GM19455 (cell line): Measurements from ENCODE around the gene PAM16.
"Not testable (repeated sequence)": the region's sequence is repeated elsewhere in the genome, so short reads cannot be mapped to it uniquely, and the experiment has no call there.

Experiments
- ATAC-seq: cut with Tn5 transposase; IDR thresholded peaks from one replicate; pipeline ENCODE4 v1.9.1; 2021; ENCODE audit not compliant: unreplicated experiment

Gene PAM16

GRCh38 chr16:4354512-4355409, 3.6 kb upstream of the PAM16 start:
- ATAC-seq: no peak

DNA sequence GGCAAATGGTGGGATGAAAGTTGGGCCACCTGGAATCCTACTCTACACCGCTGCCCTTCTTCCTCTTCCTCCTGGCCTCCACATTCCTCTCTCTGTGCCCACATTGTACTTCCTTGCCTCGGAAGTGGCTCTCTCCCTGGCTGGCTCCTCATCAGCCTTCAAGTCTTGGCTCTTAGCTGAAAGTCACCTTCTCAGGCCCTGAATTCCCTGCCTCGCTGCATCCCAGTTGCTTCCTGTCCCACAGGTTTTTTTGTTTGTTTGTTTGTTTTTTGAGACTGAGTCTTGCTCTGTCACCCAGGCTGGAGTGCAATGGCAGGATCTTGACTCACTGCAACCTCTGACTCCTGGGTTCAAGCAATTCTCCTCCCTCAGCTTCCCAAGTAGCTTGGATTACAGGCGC, 2.6 kb upstream of the PAM16 start:
- ATAC-seq: no peak

- ATAC-seq: no peak
Measured at GRCh38 chr16:4352843-4353242, 1.7 kb upstream of the PAM16 start.

GRCh38 chr16:4351880-4352279, 759 bp upstream of the PAM16 start:
- ATAC-seq: no peak

DNA sequence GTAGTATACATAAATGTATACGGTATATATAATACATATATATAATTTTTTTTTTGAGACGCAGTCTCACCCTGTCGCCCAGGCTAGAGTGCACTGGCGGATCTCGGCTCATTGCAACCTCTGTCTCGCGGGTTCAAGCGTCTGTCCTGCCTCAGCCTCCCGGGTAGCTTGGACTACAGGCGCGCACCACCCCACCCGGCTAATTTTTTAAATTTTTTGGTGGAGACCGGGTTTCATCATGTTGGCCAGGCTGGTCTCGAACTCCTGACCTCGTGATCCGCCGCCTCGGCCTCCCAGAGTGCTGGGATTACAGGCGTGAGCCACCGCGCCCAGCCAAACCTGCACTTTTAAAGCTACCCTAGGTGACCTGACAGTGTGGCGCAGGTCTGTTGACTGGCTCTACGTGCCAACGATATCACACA, 745 bp downstream of the PAM16 start:
- peak; percentile 2 for ATAC-seq

- ATAC-seq: no peak
Measured at GRCh38 chr16:4349332-4349731, 1.8 kb downstream of the PAM16 start.

DNA sequence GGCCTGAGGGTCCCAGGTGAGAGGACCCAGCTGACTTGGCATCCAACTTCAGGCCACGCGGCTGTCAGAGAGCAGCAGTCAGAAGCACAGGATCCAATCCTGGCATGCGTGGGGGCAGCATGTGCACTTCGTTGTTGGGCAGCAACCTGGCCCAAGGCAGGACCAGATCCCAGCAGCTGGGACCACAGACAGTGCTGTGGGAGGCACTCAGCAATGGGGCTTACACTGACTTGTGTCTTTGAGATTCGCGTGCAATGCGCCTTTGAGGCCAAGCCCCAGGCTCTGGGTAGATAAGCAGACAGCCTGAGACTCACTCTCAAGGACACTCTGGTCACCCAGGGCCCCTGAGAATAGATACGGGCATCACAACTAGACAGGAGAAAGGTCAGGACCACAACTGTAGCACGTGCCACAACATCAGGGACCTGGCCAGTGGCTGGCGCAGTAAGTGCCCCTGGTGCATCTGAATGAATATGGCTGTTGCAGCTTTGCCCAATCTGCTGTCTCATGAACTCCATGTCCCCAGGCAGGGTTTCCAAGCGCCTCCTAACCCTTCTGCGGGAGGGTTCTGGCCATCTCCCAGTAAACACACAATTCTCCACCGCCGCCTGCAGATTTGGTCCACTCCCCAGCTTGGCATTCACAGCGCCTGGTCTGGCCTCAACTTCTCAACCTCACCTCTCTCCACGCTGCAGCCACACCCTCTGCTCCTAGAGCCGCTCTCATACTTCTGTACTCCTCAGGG, 3.2 kb downstream of the PAM16 start:
- ATAC-seq: no peak

DNA sequence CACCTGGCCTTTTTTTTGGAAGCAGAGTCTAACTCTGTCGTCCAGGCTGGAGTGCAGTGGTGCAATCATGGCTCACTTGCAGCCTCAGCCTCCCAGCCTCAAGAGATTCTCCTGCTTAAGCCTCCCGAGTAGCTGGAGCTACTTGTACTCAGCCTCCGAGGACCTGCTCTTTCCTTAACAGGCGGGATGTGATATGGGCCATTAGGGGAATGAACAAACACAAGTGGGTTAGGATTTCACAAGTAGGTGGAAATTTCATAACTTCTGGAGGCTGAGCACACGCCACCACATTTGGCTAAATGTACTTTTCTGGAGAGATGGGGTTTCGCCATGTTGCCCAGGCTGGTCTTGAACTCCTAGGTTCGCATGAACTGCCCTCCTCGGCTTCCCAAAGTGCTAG, 4.1 kb downstream of the PAM16 start:
- ATAC-seq: no peak

- ATAC-seq: no peak
Measured at GRCh38 chr16:4345836-4346781, 5.0 kb downstream of the PAM16 start.

DNA sequence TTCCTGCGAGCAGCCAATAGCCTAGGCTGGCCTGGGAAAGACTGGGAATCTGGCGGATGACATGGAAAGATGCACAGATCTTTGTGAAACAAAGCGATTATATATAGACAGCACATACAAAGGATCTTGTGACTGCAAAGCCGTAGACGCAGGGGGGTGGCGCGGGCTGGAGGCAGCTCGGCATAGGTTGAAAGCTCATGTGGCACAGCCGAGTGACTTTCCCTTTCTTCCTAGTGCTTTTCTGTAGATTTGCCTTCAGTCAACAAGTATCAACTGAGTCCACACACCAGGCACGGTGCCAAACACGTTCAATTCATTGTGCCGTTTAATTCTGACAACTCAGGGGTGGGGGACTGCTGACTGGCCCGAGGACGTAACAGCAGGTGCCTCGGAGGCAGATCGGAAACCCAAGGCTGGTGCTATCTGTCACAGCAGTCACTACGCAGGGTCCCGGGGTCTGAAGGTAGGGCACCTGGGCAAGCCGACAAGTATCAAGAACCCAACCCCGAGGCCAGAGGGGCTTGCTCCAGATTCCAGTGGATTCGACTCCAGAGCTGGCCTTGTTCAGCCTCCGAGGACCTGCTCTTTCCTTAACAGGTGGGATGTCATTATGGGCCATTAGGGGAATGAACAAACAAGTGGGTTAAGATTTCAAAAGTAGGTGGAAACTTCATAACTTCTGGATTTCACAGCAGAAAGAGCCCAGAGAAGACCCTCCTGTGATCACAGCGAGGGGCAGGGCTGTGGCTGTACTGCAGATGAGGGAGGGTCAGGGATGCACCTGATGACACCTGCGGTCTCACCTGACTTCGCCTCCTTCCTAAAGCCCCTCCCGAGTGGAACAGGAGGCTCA, 5.9 kb downstream of the PAM16 start:
- ATAC-seq: no peak

GRCh38 chr16:4344300-4344982, 6.7 kb downstream of the PAM16 start:
- not testable (repeated sequence) for ATAC-seq

DNA sequence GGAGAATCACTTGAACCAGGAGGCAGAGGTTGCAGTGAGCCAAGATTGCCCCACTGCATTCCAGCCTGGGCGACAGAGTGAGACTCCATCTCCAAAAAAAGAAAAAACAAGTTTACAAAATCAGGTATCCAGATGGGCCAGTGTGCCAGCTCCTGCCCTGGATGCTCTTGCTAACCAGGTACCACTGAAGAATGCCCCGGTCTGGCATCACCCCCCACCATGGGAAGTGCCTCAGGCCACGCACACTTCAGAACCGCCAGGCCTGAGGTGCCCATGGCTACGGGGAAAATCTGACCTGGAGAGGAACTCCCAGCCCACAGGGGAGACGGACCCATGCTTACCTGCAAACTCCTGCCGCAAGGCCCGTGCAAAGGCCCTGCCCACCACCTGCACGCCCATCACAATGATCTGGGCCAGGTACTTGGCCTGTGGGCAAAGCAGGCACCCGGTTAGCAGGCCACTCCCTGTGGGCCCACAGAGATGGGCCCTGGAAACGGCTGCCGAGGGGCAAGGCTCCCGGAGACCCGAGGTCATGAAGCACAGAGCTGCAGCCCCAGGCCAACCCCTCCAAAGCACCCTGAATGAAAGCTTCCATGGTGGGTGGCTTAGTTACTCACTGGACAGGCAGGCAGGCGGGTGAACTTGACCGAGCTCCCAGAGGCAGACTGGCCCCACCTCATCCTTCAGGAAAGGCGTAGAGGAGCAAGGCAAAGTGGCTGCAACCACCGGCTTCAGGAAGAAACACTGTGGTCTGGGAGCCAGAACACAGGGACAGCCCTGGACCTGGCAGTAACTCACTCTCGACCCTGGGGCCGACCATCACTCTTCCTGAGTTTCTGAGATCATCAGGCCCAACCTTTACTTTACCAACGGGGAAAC, 8.0 kb downstream of the PAM16 start:
- no peak for ATAC-seq

- no peak for ATAC-seq
Measured at GRCh38 chr16:4341250-4341649, 9.9 kb downstream of the PAM16 start.

DNA sequence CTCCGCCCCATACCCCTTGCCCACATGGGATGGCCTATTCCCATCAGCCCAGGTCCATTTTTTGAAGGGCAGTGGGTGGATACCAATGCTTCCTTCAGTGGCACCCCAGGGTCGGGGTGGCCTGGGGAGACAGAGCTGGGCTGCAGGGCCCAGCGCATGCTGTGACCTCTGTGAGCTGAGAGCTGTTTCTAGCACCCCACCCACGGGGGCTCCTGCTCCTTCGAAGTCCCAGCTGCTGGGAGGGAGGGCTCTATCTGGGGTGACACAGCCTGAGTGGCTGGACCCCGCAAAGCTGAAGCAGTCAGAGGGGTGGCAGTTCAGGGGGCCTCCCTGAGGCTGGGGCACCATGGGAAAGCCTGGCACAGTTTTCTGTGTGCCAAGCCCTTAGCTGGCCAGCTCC, 10.7 kb downstream of the PAM16 start:
- no peak for ATAC-seq

- no peak for ATAC-seq
Measured at GRCh38 chr16:4339909-4340308, 11.2 kb downstream of the PAM16 start.

GRCh38 chr16:4339455-4339854, 11.7 kb downstream of the PAM16 start:
- no peak for ATAC-seq

GRCh38 chr16:4338712-4339299, 12.3 kb downstream of the PAM16 start:
- no peak for ATAC-seq

DNA sequence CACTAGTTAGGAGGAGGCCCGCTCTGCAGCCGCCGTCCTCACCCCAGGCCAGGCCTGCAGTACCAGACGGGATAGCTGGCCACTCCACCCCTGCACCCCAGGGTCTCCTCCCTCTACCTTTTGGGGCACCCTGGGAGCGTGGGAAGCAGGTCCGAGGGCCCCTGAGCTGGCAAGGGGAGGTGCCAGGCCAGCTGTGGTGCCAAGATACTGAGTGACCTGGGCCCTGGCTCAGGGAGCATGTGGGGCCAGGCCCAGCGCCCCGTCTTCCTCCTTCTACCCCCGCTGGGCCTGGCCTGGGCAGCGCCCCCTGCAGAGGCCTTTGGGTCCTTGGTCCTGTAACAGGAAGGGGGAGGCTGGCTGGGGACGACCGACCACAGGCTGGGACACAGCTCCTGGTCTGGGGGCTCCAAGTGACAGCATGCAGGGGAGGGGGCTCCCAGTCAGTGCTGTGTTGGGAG, 13.0 kb downstream of the PAM16 start:
- no peak for ATAC-seq
